Activated T-cell treated with anti-CD3 and anti-CD28 coated beads for 1 hour (primary cell): Measurements from ENCODE around the gene HEYL.
A peak's percentile ranks its signal among the peaks of the same experiment; 100 is the strongest.

Experiments used
- DNase-seq: peaks from one replicate; pipeline ENCODE4 v3.0.0-alpha.2; 2020; ENCODE audit warnings: low read depth

HEYL gene

GRCh38 chr1:39666772-39667171 lies 27.3 kb upstream of the HEYL start:
- no peak for DNase-seq

- DNase-seq: no peak
These were observed 24.1 kb upstream of the HEYL start for GRCh38 chr1:39663559-39663958.

DNA sequence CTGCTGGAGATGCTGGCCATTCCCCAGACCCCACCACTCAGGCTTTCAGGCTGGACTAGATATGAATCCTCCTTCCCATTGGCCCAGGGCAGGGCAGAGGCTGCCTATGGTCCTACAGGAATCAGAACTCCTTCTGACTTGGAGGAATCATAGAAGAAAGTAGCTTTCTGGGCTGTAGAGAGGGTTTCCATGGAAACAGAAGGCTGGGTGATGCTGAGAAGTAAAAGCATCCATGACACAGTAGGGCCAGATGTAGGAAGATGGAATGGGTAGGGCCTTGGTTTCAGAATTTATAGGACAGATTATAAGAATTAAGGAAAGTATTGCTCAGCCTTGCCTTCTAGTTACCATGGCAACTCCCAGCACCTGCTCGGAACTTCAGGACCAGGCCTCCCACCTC lies 23.4 kb upstream of the HEYL start:
- no peak for DNase-seq

GRCh38 chr1:39659538-39659937 lies 20.1 kb upstream of the HEYL start:
- no peak for DNase-seq

- no peak for DNase-seq
These were observed 19.7 kb upstream of the HEYL start for GRCh38 chr1:39659110-39659509.

DNA sequence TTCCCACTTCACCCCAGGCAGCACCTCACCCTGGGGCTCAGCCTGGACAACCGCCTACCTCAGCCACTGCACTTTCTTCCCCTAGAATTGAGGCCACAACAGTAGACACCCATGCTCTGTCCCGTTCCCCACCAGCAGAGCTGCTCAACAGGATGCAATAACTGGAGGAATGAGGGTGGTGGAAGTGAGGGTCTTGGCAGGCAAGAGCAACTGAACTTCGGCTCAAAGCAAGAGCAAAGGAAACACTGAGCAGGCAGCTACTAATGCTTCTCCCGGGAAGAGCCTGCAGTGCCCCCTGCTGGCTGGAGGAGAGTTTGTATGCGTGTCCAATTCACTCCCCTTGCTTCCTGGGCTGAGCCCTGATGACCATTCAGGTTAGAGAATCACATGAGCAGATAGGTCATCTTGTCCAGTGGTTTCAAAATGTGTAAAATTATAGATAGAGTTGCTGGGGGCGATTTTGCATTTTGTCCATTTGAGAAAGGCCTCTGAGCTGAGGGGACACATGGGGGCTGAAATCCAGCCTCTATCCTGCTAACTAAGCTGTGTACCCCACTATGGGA lies 18.6 kb upstream of the HEYL start:
- DNase-seq: peak; percentile 56

- DNase-seq: no peak
These were observed 18.0 kb upstream of the HEYL start for GRCh38 chr1:39657402-39657801.

DNA sequence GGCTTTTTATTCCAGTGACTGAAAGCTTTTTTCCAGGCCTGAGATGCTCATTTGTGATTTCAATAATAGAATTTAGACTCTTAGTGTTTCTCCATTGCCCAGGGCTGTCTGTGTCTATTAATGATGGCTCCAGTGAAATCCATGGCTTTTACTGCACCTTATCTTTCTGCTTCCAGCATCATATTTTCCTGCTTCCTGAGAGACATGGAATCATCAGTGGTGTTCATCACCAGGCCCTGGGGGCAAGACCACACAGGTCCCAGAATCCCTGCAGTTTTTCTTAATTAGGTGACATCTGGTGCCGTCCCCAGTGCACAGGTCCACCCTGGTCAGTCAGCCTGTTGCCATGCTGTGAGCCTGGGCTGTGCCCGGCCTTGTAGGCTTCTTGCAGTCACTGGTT lies 16.9 kb upstream of the HEYL start:
- no peak for DNase-seq

GRCh38 chr1:39655578-39656268 lies 16.3 kb upstream of the HEYL start:
- no peak for DNase-seq

GRCh38 chr1:39654291-39654690 lies 14.8 kb upstream of the HEYL start:
- no peak for DNase-seq

- peak; percentile 63 for DNase-seq
These were observed 14.1 kb upstream of the HEYL start for GRCh38 chr1:39653546-39654031.

- DNase-seq: no peak
These were observed 13.1 kb upstream of the HEYL start for GRCh38 chr1:39652554-39652953.

- DNase-seq: no peak
These were observed 12.7 kb upstream of the HEYL start for GRCh38 chr1:39652105-39652504.

- no peak for DNase-seq
These were observed 11.0 kb upstream of the HEYL start for GRCh38 chr1:39650431-39650830.

GRCh38 chr1:39649636-39650185 lies 10.3 kb upstream of the HEYL start:
- DNase-seq: no peak

DNA sequence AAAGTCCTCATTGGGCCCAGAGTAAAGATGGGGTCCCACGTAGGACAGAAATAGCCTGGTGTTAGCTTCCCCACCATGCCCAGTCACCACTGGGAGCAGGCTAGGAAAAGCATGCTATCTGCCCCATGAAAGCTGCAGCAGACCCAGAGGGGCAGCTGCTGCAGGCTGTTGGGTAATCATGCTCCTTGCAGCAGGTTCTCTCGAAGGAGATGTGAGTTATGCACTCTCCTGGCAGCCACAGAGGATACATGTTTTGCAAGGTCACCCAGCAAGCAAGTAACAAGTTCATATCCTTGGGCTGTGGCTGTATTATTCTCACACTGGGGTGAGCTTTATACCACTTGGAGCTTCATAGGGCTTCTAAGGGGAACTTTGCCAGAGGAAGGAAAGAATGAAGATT lies 9.1 kb upstream of the HEYL start:
- DNase-seq: no peak

DNA sequence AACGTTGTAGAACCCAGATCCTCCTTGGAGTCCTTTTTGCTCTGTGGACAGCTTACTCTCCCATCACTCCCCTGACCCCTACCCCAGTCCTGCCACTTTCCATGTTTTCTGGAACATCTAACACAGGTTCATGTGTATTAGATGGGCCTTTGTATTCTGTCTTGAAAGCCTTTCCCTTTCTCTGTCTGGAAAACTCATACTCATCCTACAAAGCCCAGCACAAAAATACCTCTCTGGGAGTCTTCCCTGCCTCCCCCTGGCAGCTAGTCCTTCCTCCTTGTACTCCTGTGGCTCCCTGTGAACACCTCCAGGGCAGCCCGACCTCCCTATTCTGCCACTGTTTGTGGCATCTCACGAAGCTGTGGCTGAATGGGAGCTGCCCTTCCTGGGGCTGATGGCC lies 7.8 kb upstream of the HEYL start:
- no peak for DNase-seq

- DNase-seq: no peak
These were observed 7.0 kb upstream of the HEYL start for GRCh38 chr1:39646232-39647081.

GRCh38 chr1:39645411-39646043 lies 6.1 kb upstream of the HEYL start:
- no peak for DNase-seq

DNA sequence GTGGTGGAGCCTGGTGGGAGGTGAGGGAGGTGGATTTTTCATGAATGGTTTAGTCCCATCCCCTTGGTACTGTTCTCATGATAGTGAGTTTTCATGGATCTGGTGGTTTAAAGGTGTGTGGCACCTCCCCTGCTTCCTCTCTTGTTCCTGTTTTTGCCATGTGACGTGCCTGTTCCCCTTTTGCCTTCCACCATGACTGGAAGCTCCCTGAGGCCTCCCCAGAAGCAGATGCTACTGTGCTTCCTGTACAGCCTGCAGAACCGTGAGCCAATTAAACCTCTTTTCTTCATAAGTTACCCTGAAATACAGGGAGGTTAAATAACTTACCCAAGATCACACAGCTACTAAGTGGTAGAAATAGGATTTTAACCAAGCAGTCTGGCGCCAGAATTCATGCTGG lies 4.3 kb upstream of the HEYL start:
- DNase-seq: no peak

- no peak for DNase-seq
These were observed 3.4 kb upstream of the HEYL start for GRCh38 chr1:39642796-39643195.

- DNase-seq: no peak
These were observed 1.4 kb upstream of the HEYL start for GRCh38 chr1:39640861-39641260.

- no peak for DNase-seq
These were observed 508 bp downstream of the HEYL start for GRCh38 chr1:39638965-39639304.
